ENCODE data around the gene CDK14.

Gene CDK14

DNA sequence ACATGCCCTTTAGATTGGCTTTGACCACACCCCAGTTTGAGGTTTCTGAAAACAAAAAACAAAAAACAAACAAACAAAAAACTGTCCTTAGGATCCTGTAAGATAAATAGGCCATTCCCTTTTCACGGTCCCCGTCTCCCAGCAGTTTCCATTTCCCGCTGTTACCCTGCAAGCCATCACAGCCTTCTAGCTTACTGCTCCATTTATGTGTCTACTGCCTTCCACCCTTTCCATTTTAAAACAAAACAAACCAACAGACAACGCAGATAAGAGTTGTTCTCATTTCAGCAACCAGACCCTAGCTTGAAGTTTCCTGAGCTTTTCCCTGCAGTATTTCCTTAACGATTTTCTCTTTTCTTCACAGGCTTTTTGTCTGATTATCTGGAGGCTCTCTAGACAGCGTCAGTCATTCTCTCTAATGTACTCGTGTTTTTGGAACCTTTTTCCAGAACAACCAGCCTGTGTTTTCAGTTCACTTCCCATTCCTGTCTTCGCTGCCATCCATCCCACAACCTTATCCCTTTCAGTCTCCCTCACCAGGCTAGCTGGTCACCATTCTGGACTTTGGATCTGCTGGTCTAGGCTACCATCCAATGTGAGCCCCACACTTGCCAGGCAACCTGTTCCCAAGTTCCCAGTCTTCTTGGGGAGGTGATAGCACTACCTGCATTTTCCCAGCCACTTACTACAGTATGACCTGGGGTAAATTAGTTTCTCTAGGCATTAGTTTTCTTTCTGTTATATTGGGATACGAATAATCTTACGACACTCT is 350.8 kb downstream of the CDK14 start:
- Mint-ChIP-seq H3K27ac (no peak overlapping the region), H3K4me3 (no peak overlapping the region), H3K27me3 (no peaks in the 10 kb centered on the region), H3K9me3 (no peaks in the 10 kb centered on the region), H3K4me1 (no peaks in the 10 kb centered on the region), H3K36me3 (no peaks in the 10 kb centered on the region)
- CTCF ChIA-PET, result no interaction called here
- no peak for DNase-seq

DNA sequence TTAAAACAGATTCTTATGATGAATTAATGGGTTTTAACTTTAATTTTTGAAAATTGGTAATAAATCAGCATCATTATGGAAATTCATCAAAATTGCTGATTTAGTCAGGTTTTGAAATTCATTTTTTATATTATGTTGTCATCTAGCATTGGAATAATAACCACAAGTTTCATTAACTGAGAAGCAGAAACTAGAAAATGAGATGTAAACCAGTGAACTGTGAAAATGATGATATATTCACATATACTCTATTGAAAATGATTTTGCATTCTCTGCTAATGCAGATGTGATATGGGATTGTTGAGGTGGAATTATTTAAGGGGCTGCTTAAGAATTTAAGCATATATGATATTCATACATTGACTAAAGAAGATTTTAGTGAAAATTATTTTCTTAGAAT is 352.0 kb downstream of the CDK14 start:
- Mint-ChIP-seq H3K27me3 (no peaks in the 10 kb centered on the region), H3K9me3 (no peaks in the 10 kb centered on the region), H3K27ac (no peak overlapping the region), H3K4me1 (no peaks in the 10 kb centered on the region), H3K36me3 (no peaks in the 10 kb centered on the region), H3K4me3 (no peak overlapping the region)
- no peak for DNase-seq
- CTCF ChIA-PET, result no interaction called here

DNA sequence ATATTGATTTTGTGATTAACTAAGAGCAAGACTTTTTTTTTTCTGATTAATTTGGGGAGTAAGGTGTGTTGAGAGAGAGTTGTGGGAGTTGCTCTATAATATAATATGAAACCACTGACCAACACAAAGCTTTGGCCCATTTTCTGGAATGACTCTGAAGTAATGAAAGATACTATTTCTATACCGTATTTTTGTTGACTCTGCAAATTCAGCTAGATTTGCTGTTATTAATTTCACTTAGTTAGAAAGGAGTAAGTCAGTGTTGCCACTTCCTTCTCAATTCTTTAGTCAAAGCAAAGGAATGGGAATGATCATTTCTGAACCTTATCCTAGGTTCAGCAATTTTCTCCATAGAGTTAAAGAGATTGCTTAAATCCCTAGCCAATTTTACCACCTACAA is 355.1 kb downstream of the CDK14 start:
- no peaks in the 10 kb centered on the region for H3K36me3 Mint-ChIP-seq
- H3K4me3 Mint-ChIP-seq, result no peak overlapping the region
- H3K4me1 Mint-ChIP-seq, result no peaks in the 10 kb centered on the region
- H3K27me3 Mint-ChIP-seq, result no peaks in the 10 kb centered on the region
- no peak for DNase-seq
- H3K27ac Mint-ChIP-seq, result no peak overlapping the region
- CTCF ChIA-PET, result no interaction called here
- no peaks in the 10 kb centered on the region for H3K9me3 Mint-ChIP-seq

DNA sequence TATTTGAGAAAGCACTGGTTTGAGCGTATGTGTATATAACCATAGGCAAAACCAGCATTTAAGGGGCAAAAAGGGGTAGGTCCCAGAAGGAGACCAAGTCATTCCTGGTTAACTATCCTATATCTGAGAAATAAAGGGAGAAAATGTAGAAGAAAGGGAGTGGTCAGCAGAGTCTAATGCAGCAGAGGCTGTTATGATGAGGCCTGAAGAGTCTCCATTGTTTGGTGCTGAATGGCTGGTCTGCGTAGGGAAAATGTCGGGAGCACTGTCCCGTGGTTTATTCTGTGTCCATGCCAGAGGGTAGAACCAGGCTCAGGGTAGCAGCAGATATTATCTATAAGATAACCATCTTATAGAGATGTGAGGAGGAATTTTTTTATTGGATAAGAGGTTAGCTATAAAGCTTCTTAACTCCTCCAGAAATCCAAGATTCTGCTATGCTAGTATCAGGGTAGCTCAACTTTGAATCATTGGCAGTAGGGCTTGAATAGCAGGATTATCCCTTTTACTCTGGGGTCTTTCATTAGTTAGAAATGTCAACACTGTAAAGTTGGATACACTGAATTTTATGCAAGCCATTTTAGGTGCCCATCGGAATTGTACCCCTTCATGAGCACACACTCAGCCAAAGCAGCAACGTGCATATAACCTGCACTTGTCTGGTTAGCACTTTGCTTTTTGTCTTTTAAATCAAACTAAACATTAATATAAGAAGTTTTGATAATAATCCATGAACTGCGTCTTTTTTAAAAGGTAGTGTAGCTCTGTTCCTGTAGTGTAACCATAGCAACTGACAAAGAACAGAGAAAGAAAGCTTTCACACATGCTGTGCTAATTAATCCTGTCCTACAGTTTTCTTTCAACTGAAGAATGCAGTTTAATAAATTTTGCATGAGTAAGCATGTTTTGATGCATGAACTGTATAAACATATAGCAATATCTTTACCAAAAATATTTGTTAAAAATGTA is 356.1 kb downstream of the CDK14 start:
- H3K4me1 Mint-ChIP-seq, result no peaks in the 10 kb centered on the region
- no peak overlapping the region for H3K4me3 Mint-ChIP-seq
- no peaks in the 10 kb centered on the region for H3K36me3 Mint-ChIP-seq
- CTCF ChIA-PET, result no interaction called here
- no peaks in the 10 kb centered on the region for H3K27me3 Mint-ChIP-seq
- no peak for DNase-seq
- H3K9me3 Mint-ChIP-seq, result no peaks in the 10 kb centered on the region
- no peak overlapping the region for H3K27ac Mint-ChIP-seq

DNA sequence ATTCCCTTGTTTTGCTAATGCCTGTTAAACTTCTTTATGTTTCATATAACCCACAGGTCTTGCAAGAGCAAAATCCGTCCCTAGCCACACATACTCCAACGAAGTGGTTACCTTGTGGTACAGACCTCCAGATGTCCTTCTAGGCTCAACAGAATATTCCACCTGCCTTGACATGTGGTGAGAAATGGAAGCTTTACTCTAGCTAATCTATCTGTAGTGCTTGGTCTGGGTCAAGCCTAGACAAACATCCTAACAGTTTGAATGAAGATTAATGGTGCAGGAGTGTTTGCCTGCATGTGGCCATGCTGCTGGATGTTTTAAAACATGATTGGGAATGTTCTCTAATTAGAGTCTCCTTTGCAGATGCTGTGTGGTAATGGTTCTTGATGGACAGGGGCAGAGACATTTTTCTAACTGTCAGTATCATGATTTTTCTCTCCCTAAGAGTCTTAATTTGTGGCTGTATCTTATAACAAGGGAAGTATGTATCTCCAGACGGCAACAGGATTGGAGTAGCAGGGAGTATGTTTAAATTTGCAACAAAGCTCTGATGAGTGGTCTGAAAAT is 359.6 kb downstream of the CDK14 start:
- Mint-ChIP-seq H3K27ac (no peak overlapping the region), H3K4me3 (no peak overlapping the region), H3K36me3 (no peaks in the 10 kb centered on the region), H3K27me3 (no peaks in the 10 kb centered on the region), H3K9me3 (no peaks in the 10 kb centered on the region), H3K4me1 (no peaks in the 10 kb centered on the region)
- CTCF ChIA-PET, result no interaction called here
- DNase-seq, result no peak

DNA sequence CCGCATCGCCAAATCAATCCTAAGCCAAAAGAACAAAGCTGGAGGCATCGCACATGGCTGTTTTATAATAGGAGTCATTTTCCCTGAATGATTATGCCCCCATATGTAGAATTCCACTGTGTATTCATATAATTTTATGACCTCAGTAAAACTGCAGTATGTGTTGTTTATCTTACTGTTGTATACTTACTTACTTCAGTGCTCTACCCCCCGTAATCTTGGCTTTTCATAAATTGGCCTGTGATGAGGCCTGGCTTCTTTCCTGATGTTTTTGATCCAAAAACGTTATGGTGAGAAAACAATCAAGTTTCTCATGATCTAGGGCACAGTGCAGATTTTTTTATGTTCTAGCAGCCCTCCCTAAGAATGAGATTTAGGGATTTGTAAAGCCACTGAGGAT is 361.8 kb downstream of the CDK14 start:
- Mint-ChIP-seq H3K9me3 (no peaks in the 10 kb centered on the region), H3K36me3 (no peaks in the 10 kb centered on the region), H3K27me3 (no peaks in the 10 kb centered on the region), H3K4me3 (no peak overlapping the region), H3K4me1 (no peaks in the 10 kb centered on the region), H3K27ac (no peak overlapping the region)
- CTCF ChIA-PET, result no interaction called here
- no peak for DNase-seq

DNA sequence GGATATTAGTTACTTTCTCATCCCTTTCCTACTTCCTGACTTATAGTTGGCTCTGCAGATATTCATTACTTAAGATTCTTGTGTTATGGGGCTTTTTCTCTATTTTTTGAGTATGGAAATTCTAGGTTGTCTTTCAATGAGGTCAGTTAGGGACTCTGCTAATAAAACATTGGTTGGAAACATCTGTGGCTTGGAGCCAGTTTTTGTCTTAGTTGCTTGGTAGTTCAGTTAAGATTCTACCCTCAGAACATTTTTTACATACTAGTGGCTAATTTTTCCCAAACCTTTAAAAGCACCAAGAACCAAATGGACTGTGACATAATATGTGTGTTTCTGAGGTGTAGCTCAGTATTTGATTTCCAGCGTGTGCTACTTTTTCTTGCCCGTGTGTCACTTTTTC is 362.5 kb downstream of the CDK14 start:
- H3K27me3 Mint-ChIP-seq, result no peaks in the 10 kb centered on the region
- CTCF ChIA-PET, result interaction anchor here (0.7 kb wide), 1 partner anchor 531 kb away, joined by 4 read pairs; no protein-coding TSS in a partner anchor
- no peak for DNase-seq
- no peaks in the 10 kb centered on the region for H3K9me3 Mint-ChIP-seq
- H3K4me3 Mint-ChIP-seq, result no peak overlapping the region
- no peaks in the 10 kb centered on the region for H3K4me1 Mint-ChIP-seq
- H3K27ac Mint-ChIP-seq, result no peak overlapping the region
- no peaks in the 10 kb centered on the region for H3K36me3 Mint-ChIP-seq

DNA sequence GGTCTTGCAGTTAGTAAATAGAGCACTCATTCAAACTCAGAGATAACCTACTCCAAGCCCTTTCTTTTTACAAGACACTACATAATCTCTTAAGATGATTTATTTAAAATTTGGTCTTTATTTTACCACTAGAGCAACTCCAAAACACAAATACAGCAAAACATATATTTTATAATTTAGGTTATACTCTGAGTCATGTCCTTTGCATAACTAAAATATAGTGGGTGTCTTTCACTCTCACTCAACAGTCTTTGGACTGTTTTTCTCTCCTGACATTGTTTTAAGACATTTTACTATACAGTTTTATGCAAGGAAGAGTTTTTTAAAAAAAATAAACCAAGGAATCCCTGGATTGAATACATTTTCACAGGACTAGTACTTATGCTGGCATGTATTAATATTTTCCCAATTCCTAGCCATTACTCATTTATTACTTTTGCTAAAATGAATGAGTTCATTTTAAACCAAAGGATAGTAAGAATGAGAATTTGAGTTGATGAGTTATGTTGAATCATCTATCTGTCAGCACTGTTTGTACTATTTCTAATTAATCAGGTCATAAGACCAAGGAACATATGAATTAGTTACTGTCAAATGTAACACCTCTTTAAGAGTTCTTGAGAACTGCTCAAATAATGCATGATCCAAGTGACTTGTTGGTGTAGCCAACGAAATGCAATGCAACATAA is 365.1 kb downstream of the CDK14 start:
- H3K4me3 Mint-ChIP-seq, result no peak overlapping the region
- no peaks in the 10 kb centered on the region for H3K9me3 Mint-ChIP-seq
- no peaks in the 10 kb centered on the region for H3K36me3 Mint-ChIP-seq
- CTCF ChIA-PET, result no interaction called here
- H3K4me1 Mint-ChIP-seq, result no peaks in the 10 kb centered on the region
- DNase-seq, result no peak
- H3K27ac Mint-ChIP-seq, result no peak overlapping the region
- no peaks in the 10 kb centered on the region for H3K27me3 Mint-ChIP-seq

DNA sequence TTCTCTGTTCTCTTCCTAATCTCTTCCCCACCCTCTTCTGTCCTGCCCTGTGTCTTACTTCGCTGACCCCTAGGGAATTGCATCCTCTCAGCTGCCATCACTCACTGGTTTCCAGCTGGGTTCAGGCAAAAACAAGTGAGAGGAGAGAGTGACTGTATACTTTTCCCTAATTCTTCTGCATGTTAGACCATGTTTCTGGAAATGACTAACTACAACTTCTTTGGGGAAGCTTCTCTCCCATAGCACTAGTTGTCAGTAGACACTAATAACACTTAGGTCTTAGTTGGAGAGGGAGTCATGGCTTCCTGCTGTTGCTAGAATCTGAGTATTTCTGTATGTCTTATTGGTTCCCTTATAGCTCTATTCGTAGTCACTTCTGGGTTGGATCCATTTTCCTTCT is 369.1 kb downstream of the CDK14 start:
- no peaks in the 10 kb centered on the region for H3K4me1 Mint-ChIP-seq
- CTCF ChIA-PET, result no interaction called here
- no peak overlapping the region for H3K27ac Mint-ChIP-seq
- H3K27me3 Mint-ChIP-seq, result no peaks in the 10 kb centered on the region
- H3K4me3 Mint-ChIP-seq, result no peak overlapping the region
- H3K36me3 Mint-ChIP-seq, result no peaks in the 10 kb centered on the region
- no peak for DNase-seq
- no peaks in the 10 kb centered on the region for H3K9me3 Mint-ChIP-seq

DNA sequence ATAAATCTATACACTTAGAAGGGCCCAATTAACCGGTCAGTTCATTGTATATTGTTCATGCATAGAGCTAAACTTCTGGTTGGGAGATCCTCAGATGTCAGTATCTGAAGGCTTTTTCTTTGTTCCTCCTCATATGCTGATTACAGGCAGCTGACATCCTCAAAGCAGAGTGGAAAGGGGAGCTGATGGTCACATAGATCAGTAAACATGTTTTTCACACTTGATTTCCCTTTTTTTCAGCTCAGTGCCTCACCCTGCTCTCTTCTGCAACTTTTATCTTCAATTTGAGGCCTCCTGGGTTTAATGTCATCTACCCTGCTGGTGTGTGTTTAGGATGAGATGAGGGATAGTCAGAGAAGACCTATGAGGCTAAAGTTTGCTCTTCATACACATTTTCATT is 370.2 kb downstream of the CDK14 start:
- H3K9me3 Mint-ChIP-seq, result no peaks in the 10 kb centered on the region

DNA sequence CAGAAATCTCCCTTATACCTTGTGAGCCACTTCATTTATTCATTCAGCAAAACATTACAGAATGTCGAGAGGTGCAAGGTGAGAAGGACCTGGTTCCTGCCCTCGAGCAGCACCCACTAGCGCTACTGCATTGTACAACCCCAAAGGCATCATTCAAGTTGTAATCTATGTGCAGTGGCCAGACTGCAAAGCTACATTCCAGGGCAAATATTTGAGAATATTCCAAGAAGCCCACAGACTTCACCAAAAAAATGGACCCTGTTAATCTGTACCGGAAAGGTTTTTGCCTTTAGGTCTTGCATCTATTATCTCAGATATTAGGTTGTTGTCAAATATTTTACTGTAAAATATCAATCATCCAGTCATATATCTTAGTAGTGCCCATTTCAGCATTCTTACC is 372.8 kb downstream of the CDK14 start:
- Mint-ChIP-seq H3K27me3 (no peaks in the 10 kb centered on the region), H3K4me1 (no peaks in the 10 kb centered on the region), H3K27ac (no peak overlapping the region)

More for the DNA sequence above, 370.2 kb downstream of the CDK14 start:
- no peak for DNase-seq
- Mint-ChIP-seq H3K27ac (no peak overlapping the region), H3K36me3 (no peaks in the 10 kb centered on the region), H3K27me3 (no peaks in the 10 kb centered on the region), H3K4me1 (no peaks in the 10 kb centered on the region), H3K4me3 (no peak overlapping the region)
- CTCF ChIA-PET, result no interaction called here

DNA sequence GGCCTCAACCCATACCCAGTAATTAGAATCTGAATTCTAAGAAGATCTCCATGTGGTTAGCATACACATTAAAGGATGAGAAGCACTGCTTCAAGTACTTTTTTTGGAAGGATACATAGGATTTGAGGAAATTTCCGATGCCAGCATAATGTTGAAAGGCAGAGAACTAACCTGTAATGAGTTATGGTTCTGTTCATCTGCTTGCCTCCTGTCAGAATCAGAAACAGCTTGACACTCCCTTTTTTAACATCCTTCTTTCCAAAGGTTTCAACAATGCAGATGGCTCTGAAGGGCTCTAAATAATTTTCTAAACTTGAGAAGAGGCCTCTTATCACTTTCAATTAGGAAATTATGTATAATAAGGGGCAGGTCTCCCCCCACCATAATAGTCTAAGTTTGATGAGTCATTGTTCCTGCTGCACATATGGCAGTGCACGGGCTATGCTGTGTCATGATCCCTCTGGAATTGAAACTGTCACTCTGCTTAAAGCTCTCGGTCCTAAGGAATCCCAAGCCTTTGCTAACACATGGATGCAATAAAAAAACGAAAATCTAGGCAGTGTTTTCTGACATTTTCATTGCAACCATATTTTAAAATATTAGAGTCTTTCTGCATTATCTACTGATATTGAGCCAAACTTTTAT is 376.9 kb downstream of the CDK14 start:
- H3K9me3 Mint-ChIP-seq, result no peaks in the 10 kb centered on the region
- CTCF ChIA-PET, result no interaction called here
- H3K27me3 Mint-ChIP-seq, result no peaks in the 10 kb centered on the region
- no peaks in the 10 kb centered on the region for H3K36me3 Mint-ChIP-seq
- no peak for DNase-seq
- no peak overlapping the region for H3K27ac Mint-ChIP-seq
- no peak overlapping the region for H3K4me3 Mint-ChIP-seq
- H3K4me1 Mint-ChIP-seq, result no peaks in the 10 kb centered on the region

More for the DNA sequence above, 372.8 kb downstream of the CDK14 start:
- Mint-ChIP-seq H3K36me3 (no peaks in the 10 kb centered on the region), H3K4me3 (no peak overlapping the region), H3K9me3 (no peaks in the 10 kb centered on the region)
- DNase-seq, result no peak
- CTCF ChIA-PET, result no interaction called here

DNA sequence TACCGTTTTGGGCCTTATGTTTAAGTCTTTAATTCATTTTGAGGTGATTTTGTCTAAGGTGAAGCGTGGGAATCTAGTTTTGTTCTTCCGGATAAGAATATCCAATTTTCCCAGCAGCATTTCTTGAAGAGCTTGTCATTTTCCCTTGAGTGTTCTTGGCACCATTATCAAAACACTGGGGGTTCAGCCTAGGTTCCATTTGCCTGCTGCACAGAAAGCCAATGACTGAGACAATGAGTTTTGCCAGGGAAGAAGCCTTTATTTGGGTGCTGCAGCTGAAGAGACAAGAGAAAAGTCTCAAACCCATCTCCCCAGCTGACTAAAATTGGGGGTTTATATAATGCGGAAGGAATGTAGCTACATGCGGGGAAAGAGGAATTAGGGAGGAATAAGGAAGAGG is 380.9 kb downstream of the CDK14 start:
- CTCF ChIA-PET, result no interaction called here
- Mint-ChIP-seq H3K4me1 (no peaks in the 10 kb centered on the region), H3K36me3 (no peaks in the 10 kb centered on the region)

DNA sequence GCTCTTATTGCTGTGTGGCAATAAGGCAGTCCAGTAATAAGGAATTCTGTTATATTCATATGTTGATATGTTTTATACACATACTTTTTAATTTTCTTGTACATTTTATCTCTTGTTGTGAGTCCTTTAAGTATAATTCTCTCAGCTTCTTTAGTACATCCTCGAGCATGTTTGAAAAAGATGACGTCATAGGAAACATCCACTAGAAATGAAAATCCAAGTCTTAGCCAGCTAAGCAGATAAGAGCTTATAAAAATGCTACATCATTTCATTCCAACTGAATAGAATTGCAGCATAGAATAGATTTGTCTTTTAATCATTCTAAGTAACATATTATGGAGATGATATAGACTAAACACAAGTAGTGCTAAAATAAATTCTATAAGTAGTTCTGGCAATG is 384.4 kb downstream of the CDK14 start:
- Mint-ChIP-seq H3K27ac (no peak overlapping the region), H3K4me1 (no peaks in the 10 kb centered on the region), H3K4me3 (no peak overlapping the region), H3K9me3 (peaks cover 8% of the 10 kb centered on the region), H3K27me3 (no peaks in the 10 kb centered on the region), H3K36me3 (no peaks in the 10 kb centered on the region)
- no peak for DNase-seq
- CTCF ChIA-PET, result no interaction called here

More for the DNA sequence above, 380.9 kb downstream of the CDK14 start:
- H3K9me3 Mint-ChIP-seq, result peaks cover 2% of the 10 kb centered on the region
- H3K27ac Mint-ChIP-seq, result no peak overlapping the region
- DNase-seq, result no peak
- H3K27me3 Mint-ChIP-seq, result no peaks in the 10 kb centered on the region
- no peak overlapping the region for H3K4me3 Mint-ChIP-seq
